WERI-Rb-1 (cell line): ENCODE data around the gene ABLIM2.

Experiments
- DNase-seq: peaks from one replicate; pipeline ENCODE4 v3.0.0-alpha.2; 2020
- H3K27ac ChIP-seq: fragments of 250-450 bp; sonication (Bioruptor Pico); 2 replicates; pipeline ENCODE4 v1.5.1; 2020; ENCODE audit warnings: mild to moderate bottlenecking, moderate library complexity
- H3K27me3 ChIP-seq: fragments of 250-450 bp; sonication (Bioruptor Pico); 2 replicates; pipeline ENCODE4 v1.5.1; 2021; ENCODE audit warnings: mild to moderate bottlenecking, low read depth, moderate library complexity; ENCODE audit not compliant: insufficient read depth, severe bottlenecking
- H3K36me3 ChIP-seq: fragments of 250-450 bp; sonication (Bioruptor Pico); 2 replicates; pipeline ENCODE4 v1.5.1; 2020; ENCODE audit warnings: mild to moderate bottlenecking, moderate library complexity
- H3K4me3 ChIP-seq: 2 replicates; pipeline ENCODE4 v1.5.1; 2011; ENCODE audit warnings: low read depth, mild to moderate bottlenecking, control low read depth, low read length
- H3K9me3 ChIP-seq: fragments of 250-450 bp; sonication (Bioruptor Pico); 2 replicates; pipeline ENCODE4 v1.5.1; 2021; ENCODE audit warnings: mild to moderate bottlenecking, moderate library complexity; ENCODE audit not compliant: severe bottlenecking
- TF ChIP-seq, protein P1 (sequence below): IDR thresholded peaks from 2 replicates; pipeline ENCODE4 v1.5.1; 2011; ENCODE audit warnings: low read depth, mild to moderate bottlenecking, control low read depth, inconsistent platforms, low read length

Gene ABLIM2

DNA sequence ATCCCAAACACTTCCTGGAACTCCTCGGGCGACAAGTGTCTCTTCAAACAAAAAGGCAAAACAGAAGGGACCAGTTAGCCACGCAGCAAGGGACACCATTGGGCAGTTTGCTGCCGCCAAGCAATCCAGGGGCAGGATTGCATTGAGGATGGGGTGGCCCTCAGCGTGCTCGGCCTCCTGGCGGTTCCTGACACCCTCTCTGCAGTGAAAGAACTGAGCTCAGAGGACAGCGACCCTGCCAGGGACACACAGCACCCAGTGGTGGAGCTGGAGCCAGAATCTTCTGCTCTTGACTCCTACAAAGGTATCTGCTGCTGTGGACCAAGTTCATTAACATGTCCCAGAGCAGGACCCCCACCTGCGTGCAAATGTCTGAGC lies 191.6 kb downstream of the ABLIM2 start:
- Histone ChIP-seq H3K4me3 (no peak overlapping the region), H3K27me3 (no peaks in the 10 kb centered on the region), H3K27ac (no peak overlapping the region), H3K36me3 (no peaks in the 10 kb centered on the region), H3K9me3 (no peaks in the 10 kb centered on the region)
- TF ChIP-seq, protein P1, sequence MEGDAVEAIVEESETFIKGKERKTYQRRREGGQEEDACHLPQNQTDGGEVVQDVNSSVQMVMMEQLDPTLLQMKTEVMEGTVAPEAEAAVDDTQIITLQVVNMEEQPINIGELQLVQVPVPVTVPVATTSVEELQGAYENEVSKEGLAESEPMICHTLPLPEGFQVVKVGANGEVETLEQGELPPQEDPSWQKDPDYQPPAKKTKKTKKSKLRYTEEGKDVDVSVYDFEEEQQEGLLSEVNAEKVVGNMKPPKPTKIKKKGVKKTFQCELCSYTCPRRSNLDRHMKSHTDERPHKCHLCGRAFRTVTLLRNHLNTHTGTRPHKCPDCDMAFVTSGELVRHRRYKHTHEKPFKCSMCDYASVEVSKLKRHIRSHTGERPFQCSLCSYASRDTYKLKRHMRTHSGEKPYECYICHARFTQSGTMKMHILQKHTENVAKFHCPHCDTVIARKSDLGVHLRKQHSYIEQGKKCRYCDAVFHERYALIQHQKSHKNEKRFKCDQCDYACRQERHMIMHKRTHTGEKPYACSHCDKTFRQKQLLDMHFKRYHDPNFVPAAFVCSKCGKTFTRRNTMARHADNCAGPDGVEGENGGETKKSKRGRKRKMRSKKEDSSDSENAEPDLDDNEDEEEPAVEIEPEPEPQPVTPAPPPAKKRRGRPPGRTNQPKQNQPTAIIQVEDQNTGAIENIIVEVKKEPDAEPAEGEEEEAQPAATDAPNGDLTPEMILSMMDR, result no peak
- DNase-seq, result no peak

DNA sequence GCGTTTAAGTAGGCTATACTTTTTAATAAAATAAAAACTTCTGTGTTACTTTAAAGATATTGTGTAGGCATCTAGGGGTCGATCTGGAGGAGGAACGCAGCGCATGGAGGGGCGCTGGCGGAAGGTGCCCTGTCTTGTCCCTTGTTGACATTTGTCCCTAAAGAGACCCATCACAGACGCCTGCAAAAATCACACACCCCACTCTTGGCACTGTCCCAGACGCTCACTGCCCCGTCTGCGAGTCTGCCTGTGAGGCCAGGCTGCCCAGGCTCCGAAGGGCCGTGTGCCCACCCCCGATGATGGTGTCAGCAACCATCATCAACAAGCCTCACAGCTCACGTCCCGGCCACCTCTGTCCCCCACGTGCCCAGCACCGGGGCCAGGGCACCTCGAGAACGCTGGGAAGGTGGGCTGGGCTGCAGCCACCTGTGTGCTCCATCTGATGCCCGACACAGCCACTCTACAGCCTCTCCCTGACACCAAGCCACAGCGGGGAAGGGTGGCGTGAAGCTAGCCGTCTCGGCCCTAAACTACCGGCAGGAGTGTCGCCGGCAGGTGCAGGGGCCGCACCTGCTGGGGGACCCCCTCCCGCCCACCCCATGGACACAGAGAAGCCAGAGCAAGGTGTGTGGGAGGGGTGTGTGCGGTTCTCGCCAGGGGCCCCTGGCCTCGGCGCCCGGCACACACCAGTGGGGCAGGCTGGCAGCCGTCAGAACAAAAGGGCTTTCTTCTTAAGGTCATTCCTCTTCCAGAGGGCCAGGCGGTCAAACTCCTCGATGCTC lies 192.1 kb downstream of the ABLIM2 start:
- DNase-seq, result no peak
- H3K4me3 ChIP-seq, result no peak overlapping the region
- TF ChIP-seq, protein P1, result no peak
- H3K27me3 ChIP-seq, result no peaks in the 10 kb centered on the region
- H3K9me3 ChIP-seq, result no peaks in the 10 kb centered on the region
- no peak overlapping the region for H3K27ac ChIP-seq
- H3K36me3 ChIP-seq, result no peaks in the 10 kb centered on the region

- DNase-seq, result no peak
- Histone ChIP-seq H3K27ac (no peak overlapping the region), H3K4me3 (no peak overlapping the region), H3K9me3 (no peaks in the 10 kb centered on the region), H3K36me3 (no peaks in the 10 kb centered on the region), H3K27me3 (no peaks in the 10 kb centered on the region)
- TF ChIP-seq, protein P1, result no peak
Observed at GRCh38 chr4:7964890-7965662, 193.5 kb downstream of the ABLIM2 start.

DNA sequence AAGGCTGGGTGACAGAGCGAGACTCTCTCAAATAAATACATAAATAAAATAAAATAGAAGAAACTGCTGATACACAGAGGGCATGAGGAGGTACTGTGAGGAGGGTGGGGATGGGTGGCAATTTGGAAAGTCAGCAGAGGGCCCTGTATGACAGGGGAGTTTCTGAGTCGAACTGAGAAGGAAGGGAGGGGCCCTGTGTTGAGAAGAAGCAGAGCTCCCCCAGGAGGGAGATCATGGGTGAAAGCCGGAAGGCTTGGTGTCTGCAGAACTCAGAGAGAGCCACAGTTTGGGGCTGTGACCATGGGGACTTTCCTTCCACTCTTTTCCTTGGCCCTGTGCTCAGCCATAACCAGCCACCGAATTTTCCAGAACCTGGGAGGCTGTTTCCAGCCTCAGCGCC lies 194.2 kb downstream of the ABLIM2 start:
- Histone ChIP-seq H3K27me3 (no peaks in the 10 kb centered on the region), H3K27ac (no peak overlapping the region), H3K9me3 (no peaks in the 10 kb centered on the region), H3K4me3 (no peak overlapping the region), H3K36me3 (no peaks in the 10 kb centered on the region)
- TF ChIP-seq, protein P1, result no peak
- no peak for DNase-seq

DNA sequence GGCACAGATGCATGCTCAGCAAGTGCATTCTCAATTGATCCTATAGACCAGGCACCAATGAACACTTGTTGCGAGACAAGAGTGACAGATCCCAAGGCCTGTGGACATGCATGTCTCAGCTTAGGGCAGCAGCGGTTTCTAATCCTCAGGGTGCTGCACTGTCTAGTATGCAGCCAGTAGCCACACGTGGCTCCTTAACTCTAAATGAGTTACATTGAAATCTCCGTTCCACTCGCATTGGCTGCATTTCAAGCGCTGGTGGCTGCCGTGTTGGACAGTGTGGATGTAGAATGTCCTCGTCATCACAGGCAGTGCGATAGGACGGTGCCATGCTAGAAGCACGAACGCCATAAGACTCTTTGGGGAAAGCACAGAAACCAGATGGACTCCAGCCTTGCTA lies 194.9 kb downstream of the ABLIM2 start:
- Histone ChIP-seq H3K9me3 (no peaks in the 10 kb centered on the region), H3K4me3 (no peak overlapping the region), H3K27me3 (no peaks in the 10 kb centered on the region), H3K36me3 (no peaks in the 10 kb centered on the region), H3K27ac (no peak overlapping the region)
- TF ChIP-seq, protein P1, result no peak
- DNase-seq, result no peak
